Measurements from ENCODE around the gene LRATD1. TPM values are rescaled to one million over a fixed set of nuclear protein-coding genes. Genes with fewer than 3 reads are reported as not detected.

The LRATD1 gene
- total RNA-seq, 4 donors from 2014 or later: 1.9 to 12.7 (median 9.7) TPM

DNA sequence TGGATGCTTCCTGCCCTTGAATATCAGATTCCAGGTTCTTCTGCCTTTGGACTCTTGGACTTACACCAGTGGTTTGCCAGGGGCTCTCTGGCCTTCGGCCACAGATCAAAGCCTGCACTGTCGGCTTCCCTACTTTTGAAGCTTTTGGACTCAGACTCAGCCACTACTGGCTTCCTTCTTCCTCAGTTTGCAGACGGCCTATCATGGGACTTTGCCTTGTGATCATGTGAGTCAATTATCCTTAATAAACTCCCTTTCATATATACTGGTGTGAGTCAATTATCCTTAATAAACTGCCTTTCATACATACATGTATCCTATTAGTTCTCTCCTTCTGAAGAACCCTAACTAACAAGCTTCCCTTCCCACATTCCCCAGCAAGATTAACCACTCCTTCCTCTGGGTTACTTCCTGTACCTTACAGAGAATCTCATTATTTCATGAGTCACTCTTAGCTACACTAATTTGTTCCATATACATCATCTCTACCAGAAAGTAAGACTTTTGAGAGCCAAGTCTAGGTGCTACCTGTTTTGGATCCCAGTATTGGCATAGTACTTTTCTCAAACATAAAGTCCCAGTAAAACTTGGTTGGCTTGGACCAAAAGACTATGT, 31.3 kb upstream of the LRATD1 start:
- no peak overlapping the region for H3K27ac ChIP-seq
- TF ChIP-seq EP300 (IDR thresholded peaks at IDR 0.05) (no peak), POLR2AphosphoS5 (IDR thresholded peaks at IDR 0.05) (no peak), POLR2A (IDR thresholded peaks at IDR 0.05) (no peak)
- TF ChIP-seq, protein P1, sequence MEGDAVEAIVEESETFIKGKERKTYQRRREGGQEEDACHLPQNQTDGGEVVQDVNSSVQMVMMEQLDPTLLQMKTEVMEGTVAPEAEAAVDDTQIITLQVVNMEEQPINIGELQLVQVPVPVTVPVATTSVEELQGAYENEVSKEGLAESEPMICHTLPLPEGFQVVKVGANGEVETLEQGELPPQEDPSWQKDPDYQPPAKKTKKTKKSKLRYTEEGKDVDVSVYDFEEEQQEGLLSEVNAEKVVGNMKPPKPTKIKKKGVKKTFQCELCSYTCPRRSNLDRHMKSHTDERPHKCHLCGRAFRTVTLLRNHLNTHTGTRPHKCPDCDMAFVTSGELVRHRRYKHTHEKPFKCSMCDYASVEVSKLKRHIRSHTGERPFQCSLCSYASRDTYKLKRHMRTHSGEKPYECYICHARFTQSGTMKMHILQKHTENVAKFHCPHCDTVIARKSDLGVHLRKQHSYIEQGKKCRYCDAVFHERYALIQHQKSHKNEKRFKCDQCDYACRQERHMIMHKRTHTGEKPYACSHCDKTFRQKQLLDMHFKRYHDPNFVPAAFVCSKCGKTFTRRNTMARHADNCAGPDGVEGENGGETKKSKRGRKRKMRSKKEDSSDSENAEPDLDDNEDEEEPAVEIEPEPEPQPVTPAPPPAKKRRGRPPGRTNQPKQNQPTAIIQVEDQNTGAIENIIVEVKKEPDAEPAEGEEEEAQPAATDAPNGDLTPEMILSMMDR (IDR thresholded peaks at IDR 0.05): no peak
- no peaks in the 10 kb centered on the region for H3K36me3 ChIP-seq
- WGBS, 2 donors (ENCODE audit: low coverage in 1 of 2): 89 to 90% methylated on average over 3 of the region's 3 CpGs
- no peaks in the 10 kb centered on the region for H3K27me3 ChIP-seq
- no peaks in the 10 kb centered on the region for H3K9me3 ChIP-seq
- no peak for ATAC-seq
- H3K4me3 ChIP-seq: no peak overlapping the region
- H3K4me1 ChIP-seq: no peaks in the 10 kb centered on the region

DNA sequence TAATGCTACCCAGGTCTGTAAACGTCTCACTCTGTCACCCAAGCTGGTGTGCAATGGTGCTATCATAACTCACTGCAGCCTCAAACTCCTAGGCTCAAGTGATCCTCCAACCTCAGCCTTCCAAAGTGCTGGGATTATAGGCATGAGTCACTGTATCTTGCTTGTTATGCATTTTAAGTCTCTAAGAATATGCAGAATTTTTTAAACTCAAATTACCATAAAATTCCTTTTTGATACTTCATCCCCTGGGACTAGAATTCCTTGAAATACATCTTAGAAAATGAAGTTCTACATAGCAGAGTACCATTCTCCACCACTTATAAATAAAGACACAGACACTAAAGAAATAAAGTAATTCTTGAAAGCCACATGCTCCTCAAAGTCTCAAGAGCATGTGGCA, 30.2 kb upstream of the LRATD1 start:
- TF ChIP-seq POLR2AphosphoS5 (IDR thresholded peaks at IDR 0.05): no peak
- TF ChIP-seq, protein P1 (IDR thresholded peaks at IDR 0.05): no peak
- no peak for TF ChIP-seq EP300 (IDR thresholded peaks at IDR 0.05)
- Histone ChIP-seq H3K36me3 (no peaks in the 10 kb centered on the region), H3K9me3 (no peaks in the 10 kb centered on the region), H3K4me3 (no peak overlapping the region), H3K4me1 (no peaks in the 10 kb centered on the region), H3K27me3 (no peaks in the 10 kb centered on the region), H3K27ac (no peak overlapping the region)
- WGBS, 2 donors (ENCODE audit: low coverage in 1 of 2): 50 to 63% methylated on average over 1 of the region's 1 CpG
- no peak for ATAC-seq

GRCh38 chr2:14603676-14604075, 28.8 kb upstream of the LRATD1 start:
- Histone ChIP-seq H3K27me3 (no peaks in the 10 kb centered on the region), H3K4me1 (no peaks in the 10 kb centered on the region), H3K36me3 (no peaks in the 10 kb centered on the region), H3K9me3 (no peaks in the 10 kb centered on the region), H3K4me3 (no peak overlapping the region), H3K27ac (no peak overlapping the region)
- no peak for ATAC-seq
- 40 to 47% methylated on average over 2 of the region's 2 CpGs for WGBS, 2 donors (ENCODE audit: low coverage in 1 of 2)
- no peak for TF ChIP-seq POLR2AphosphoS5 (IDR thresholded peaks at IDR 0.05)
- TF ChIP-seq, protein P1 (IDR thresholded peaks at IDR 0.05): no peak
- TF ChIP-seq POLR2A (IDR thresholded peaks at IDR 0.05): no peak
- no peak for TF ChIP-seq EP300 (IDR thresholded peaks at IDR 0.05)

- no peak for ATAC-seq
- 80 to 100% methylated on average over 2 of the region's 2 CpGs for WGBS, 2 donors (ENCODE audit: low coverage in 1 of 2)
- Histone ChIP-seq H3K4me1 (no peaks in the 10 kb centered on the region), H3K27ac (no peak overlapping the region), H3K9me3 (no peaks in the 10 kb centered on the region), H3K4me3 (no peak overlapping the region), H3K27me3 (no peaks in the 10 kb centered on the region), H3K36me3 (no peaks in the 10 kb centered on the region)
- TF ChIP-seq POLR2AphosphoS5 (IDR thresholded peaks at IDR 0.05): no peak
- TF ChIP-seq POLR2A (IDR thresholded peaks at IDR 0.05): no peak
Measured at GRCh38 chr2:14608245-14608644, 24.3 kb upstream of the LRATD1 start.

GRCh38 chr2:14614017-14614416, 18.5 kb upstream of the LRATD1 start:
- H3K9me3 ChIP-seq: no peaks in the 10 kb centered on the region
- no peaks in the 10 kb centered on the region for H3K4me1 ChIP-seq
- TF ChIP-seq POLR2A (IDR thresholded peaks at IDR 0.05) (no peak), POLR2AphosphoS5 (IDR thresholded peaks at IDR 0.05) (no peak), EP300 (IDR thresholded peaks at IDR 0.05) (no peak)
- TF ChIP-seq, protein P1 (IDR thresholded peaks at IDR 0.05): no peak
- H3K4me3 ChIP-seq: no peak overlapping the region
- no peak overlapping the region for H3K27ac ChIP-seq
- no peak for ATAC-seq
- no peaks in the 10 kb centered on the region for H3K36me3 ChIP-seq
- no peaks in the 10 kb centered on the region for H3K27me3 ChIP-seq

Measured in gastroesophageal sphincter (tissue), 4 donors.